Osteoblast (primary cell): ENCODE results near the gene TEX36. TPM values are rescaled to one million over a fixed set of nuclear protein-coding genes. Genes with fewer than 3 reads are reported as not detected.

ENCODE experiments used
- DNase-seq: peaks from one replicate; pipeline ENCODE4 v3.0.0; 2011; ENCODE audit warnings: low spot score, mixed read lengths; ENCODE audit not compliant: insufficient read length; ENCODE audit errors: missing footprints
- H2AFZ ChIP-seq: 2 replicates; pipeline ENCODE4 v1.6.0; 2011; ENCODE audit warnings: mild to moderate bottlenecking, low read length
- H3K27ac ChIP-seq: 2 replicates; pipeline ENCODE4 v1.5.1; 2011; ENCODE audit warnings: mild to moderate bottlenecking, low read depth, low read length, moderate library complexity
- H3K27me3 ChIP-seq: 2 replicates; pipeline ENCODE4 v1.6.0; 2012; ENCODE audit warnings: mild to moderate bottlenecking, control low read depth, inconsistent platforms, low read length, moderate library complexity; ENCODE audit not compliant: insufficient read depth
- H3K36me3 ChIP-seq: 2 replicates; pipeline ENCODE4 v1.5.1; 2011; ENCODE audit warnings: mild to moderate bottlenecking, low read length, control low read depth, moderate library complexity; ENCODE audit not compliant: insufficient read depth
- H3K4me1 ChIP-seq: 2 replicates; pipeline ENCODE4 v1.5.1; 2011; ENCODE audit warnings: mild to moderate bottlenecking, low read length, control low read depth, moderate library complexity; ENCODE audit not compliant: insufficient read depth
- H3K4me2 ChIP-seq: 2 replicates; pipeline ENCODE4 v1.6.0; 2011; ENCODE audit warnings: mild to moderate bottlenecking, low read length; ENCODE audit not compliant: insufficient read depth
- H3K4me3 ChIP-seq: fragments of 200-600 bp; sonication (generic); 3 replicates; pipeline ENCODE4 v1.5.1; 2012; ENCODE audit warnings: mild to moderate bottlenecking, low read length, inconsistent platforms; ENCODE audit not compliant: insufficient read depth
- H3K79me2 ChIP-seq: 2 replicates; pipeline ENCODE4 v1.6.0; 2012; ENCODE audit warnings: mild to moderate bottlenecking, low read length, control low read depth, inconsistent platforms; ENCODE audit not compliant: insufficient read depth
- H3K9me3 ChIP-seq: 2 replicates; pipeline ENCODE4 v1.5.1; 2011; ENCODE audit warnings: low read depth, low read length, control low read depth
- H4K20me1 ChIP-seq: 2 replicates; pipeline ENCODE4 v1.6.0; 2012; ENCODE audit warnings: mild to moderate bottlenecking, low read length, control low read depth; ENCODE audit not compliant: insufficient read depth
- total RNA-seq: library from RNA; depleted of rRNA; stranded (reverse); fragments of >200 nt; gene quantifications from 2 replicates; pipeline ENCODE4 v1.2.3, GENCODE V29; 2012
- TF ChIP-seq, protein P1 (sequence below): IDR thresholded peaks from 2 replicates; pipeline ENCODE4 v1.5.1; 2011; ENCODE audit warnings: mild to moderate bottlenecking, low read depth, low read length, moderate library complexity; ENCODE audit errors: extremely low read depth

The TEX36 gene
- total RNA-seq, 1 donor = not detected

DNA sequence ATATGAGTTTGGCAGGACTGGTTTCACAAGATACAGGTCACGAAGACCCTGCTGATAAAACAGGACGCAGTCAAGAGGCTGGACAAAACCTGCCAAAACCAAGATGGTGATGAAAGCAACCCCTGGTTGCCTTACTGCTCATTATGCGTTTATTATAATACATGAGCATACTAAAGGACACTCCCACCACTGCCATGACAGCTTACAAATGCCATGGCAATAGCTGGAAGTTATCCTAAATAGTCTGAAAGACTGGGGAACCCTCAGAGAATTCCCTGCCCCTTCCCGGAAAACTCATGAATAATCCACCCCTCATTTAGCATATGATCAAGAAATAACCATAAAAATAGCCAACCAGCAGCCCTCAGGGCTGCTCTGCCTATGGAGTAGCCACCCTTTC is 73.1 kb downstream of the TEX36 start:
- Histone ChIP-seq H3K4me3 (no peak overlapping the region), H3K4me2 (no peak overlapping the region), H3K4me1 (no peaks in the 10 kb centered on the region), H3K27me3 (peaks cover 3% of the 10 kb centered on the region), H3K9me3 (no peaks in the 10 kb centered on the region), H3K27ac (no peak overlapping the region), H3K36me3 (no peaks in the 10 kb centered on the region), H3K79me2 (no peaks in the 10 kb centered on the region), H2AFZ (no peak overlapping the region), H4K20me1 (no peaks in the 10 kb centered on the region)
- DNase-seq = no peak
- TF ChIP-seq, protein P1, sequence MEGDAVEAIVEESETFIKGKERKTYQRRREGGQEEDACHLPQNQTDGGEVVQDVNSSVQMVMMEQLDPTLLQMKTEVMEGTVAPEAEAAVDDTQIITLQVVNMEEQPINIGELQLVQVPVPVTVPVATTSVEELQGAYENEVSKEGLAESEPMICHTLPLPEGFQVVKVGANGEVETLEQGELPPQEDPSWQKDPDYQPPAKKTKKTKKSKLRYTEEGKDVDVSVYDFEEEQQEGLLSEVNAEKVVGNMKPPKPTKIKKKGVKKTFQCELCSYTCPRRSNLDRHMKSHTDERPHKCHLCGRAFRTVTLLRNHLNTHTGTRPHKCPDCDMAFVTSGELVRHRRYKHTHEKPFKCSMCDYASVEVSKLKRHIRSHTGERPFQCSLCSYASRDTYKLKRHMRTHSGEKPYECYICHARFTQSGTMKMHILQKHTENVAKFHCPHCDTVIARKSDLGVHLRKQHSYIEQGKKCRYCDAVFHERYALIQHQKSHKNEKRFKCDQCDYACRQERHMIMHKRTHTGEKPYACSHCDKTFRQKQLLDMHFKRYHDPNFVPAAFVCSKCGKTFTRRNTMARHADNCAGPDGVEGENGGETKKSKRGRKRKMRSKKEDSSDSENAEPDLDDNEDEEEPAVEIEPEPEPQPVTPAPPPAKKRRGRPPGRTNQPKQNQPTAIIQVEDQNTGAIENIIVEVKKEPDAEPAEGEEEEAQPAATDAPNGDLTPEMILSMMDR = no peak

DNA sequence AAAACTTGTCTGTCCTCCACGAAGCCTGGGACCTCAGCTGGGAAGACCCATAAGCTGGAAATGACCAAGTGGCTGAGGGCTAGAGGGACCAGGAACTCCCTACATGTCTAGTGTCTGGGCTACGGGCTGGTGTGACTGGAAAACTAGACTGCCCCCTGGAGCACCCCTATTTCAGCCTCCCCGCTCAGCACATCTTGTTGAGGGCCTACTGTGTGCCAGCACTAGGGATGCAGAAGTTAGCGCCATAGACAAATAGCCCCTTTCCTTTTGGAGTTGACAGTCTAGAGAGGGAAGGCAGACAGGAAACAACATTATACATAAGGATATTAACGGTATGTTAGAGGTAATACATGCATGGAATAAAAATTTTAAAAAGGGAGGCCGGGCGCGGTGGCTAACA is 74.5 kb downstream of the TEX36 start:
- H3K27ac ChIP-seq = no peak overlapping the region
- peaks cover 3% of the 10 kb centered on the region for H3K27me3 ChIP-seq
- no peaks in the 10 kb centered on the region for H3K36me3 ChIP-seq
- TF ChIP-seq, protein P1 = no peak
- no peak overlapping the region for H2AFZ ChIP-seq
- no peaks in the 10 kb centered on the region for H3K9me3 ChIP-seq
- H4K20me1 ChIP-seq = no peaks in the 10 kb centered on the region
- no peak for DNase-seq
- H3K4me1 ChIP-seq = no peaks in the 10 kb centered on the region
- no peak overlapping the region for H3K4me3 ChIP-seq
- no peak overlapping the region for H3K4me2 ChIP-seq
- H3K79me2 ChIP-seq = no peaks in the 10 kb centered on the region

DNA sequence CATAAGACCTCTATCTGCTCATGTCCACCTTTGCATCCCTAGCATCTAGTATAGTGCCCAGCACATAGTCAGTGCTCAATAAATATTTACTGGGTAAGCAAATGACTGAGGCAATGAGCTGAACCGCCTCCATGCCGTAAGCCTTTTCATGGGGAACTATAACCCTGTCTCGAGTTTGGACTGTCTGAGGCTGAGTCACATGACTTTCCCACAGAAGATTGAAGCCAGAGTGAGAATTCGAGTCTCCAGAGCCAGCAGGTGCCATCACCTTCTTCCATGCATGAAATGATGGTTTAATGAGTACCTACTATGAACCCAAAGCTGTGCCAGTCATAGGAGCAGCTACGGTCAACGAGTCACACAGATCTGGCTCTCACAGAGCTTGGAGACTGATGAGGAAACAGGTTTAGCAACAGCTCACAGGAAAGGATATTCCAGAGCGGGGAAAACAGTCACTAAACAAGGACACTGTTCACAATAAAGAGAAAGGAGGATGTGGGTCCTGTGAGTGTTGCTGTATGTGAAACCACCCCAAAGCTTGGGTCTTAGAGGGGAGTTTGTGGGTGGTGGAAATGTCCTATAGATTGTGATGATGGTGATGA is 75.2 kb downstream of the TEX36 start:
- no peak overlapping the region for H3K4me2 ChIP-seq
- TF ChIP-seq, protein P1 = no peak
- H3K79me2 ChIP-seq = no peaks in the 10 kb centered on the region
- no peaks in the 10 kb centered on the region for H3K36me3 ChIP-seq
- no peaks in the 10 kb centered on the region for H4K20me1 ChIP-seq
- H3K27me3 ChIP-seq = peaks cover 3% of the 10 kb centered on the region
- no peaks in the 10 kb centered on the region for H3K4me1 ChIP-seq
- H3K9me3 ChIP-seq = no peaks in the 10 kb centered on the region
- no peak for DNase-seq
- H3K27ac ChIP-seq = no peak overlapping the region
- H2AFZ ChIP-seq = no peak overlapping the region
- H3K4me3 ChIP-seq = no peak overlapping the region

DNA sequence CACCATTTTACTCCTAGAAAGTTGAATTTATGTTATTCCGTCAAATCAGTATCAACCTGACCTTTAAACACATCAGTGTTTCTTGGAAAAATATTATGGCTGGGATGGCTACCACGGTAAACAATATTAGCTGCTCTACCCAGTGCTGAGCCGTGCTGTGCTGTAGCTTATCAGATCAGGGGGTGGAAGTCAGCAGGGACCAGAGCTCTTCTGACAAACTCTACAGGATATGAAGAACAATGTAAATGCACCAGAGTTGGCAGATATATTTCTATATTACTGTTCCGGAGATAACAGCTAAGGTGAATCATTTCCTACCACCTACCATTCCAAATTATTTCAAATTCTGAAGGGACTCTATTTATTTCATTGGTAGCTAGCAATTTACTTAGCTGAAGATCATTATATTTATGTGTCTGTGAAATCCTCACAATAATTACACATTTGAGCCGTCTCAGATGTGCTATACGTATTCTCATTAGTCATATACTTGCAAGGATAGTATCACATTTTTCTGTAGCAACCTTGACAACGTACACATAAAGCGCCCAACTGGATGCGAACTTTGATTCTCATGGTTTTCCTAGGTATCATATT is 76.5 kb downstream of the TEX36 start:
- DNase-seq = no peak

More for the DNA sequence above, 76.5 kb downstream of the TEX36 start:
- Histone ChIP-seq H3K9me3 (no peaks in the 10 kb centered on the region), H3K36me3 (no peaks in the 10 kb centered on the region), H3K4me1 (no peaks in the 10 kb centered on the region), H3K4me2 (no peak overlapping the region), H2AFZ (no peak overlapping the region), H3K27me3 (peaks cover 3% of the 10 kb centered on the region), H3K4me3 (no peak overlapping the region), H3K27ac (no peak overlapping the region), H4K20me1 (no peaks in the 10 kb centered on the region), H3K79me2 (no peaks in the 10 kb centered on the region)
- TF ChIP-seq, protein P1 = no peak

Other genes with a start within 250 kb of the TEX36 start
- 24.5 and 25.0 TPM in 2 replicates for gene EDRF1, start 36.5 kb upstream of the TEX36 start, total RNA-seq
- not detected in 2 replicates for gene MMP21, start 92.7 kb upstream of the TEX36 start, total RNA-seq
- 90.5 and 105 TPM in 2 replicates for gene UROS, start 140.1 kb upstream of the TEX36 start, total RNA-seq
- 25.9 and 26.8 TPM in 2 replicates for gene BCCIP, start 140.4 kb upstream of the TEX36 start, total RNA-seq
- gene DHX32, start 198.1 kb upstream of the TEX36 start, total RNA-seq = 52.8 and 55.4 TPM in 2 replicates
- gene FANK1, start 213.4 kb upstream of the TEX36 start, total RNA-seq = 8.3 and 8.5 TPM in 2 replicates